ENCODE data around the gene PRB4.
"Not testable (repeated sequence)": the region's sequence is repeated elsewhere in the genome, so short reads cannot be mapped to it uniquely, and the experiment has no call there.

PRB4 gene

DNA sequence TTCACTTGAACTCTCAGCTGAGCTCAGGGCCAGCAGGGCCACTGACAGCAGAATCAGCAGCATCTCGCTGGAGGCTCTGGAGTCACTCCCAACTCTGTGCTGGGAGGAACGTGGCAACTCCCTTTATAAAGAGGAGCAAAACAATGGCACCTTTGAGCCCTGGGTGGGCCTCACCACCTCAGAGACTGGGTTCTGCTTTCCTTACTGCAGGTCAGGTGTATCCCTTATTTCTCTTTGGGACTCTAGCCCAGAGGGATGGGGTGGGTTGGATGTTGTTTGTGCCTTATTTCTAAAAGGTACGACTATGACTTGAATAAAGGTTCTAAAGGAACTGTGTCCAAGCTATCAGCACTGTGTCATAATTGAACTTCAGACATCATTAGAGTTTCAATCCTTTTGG is at the start of gene PRB4:
Gene PRB4 (minus strand): TSS at position 101 of the 400 bp plus-strand sequence. CDS start 38 bp downstream, at position 63.
- in situ Hi-C loops (cut with HindIII; ENCODE audit: low sequenced_read_pairs): no loop called here
- H3K4me3 ChIP-seq (ENCODE audit: low read depth, low read length): no peak within 1 kb of the TSS
- DNase-seq (ENCODE audit: low read depth, low spot score): no peak
- TF ChIP-seq, protein P1, sequence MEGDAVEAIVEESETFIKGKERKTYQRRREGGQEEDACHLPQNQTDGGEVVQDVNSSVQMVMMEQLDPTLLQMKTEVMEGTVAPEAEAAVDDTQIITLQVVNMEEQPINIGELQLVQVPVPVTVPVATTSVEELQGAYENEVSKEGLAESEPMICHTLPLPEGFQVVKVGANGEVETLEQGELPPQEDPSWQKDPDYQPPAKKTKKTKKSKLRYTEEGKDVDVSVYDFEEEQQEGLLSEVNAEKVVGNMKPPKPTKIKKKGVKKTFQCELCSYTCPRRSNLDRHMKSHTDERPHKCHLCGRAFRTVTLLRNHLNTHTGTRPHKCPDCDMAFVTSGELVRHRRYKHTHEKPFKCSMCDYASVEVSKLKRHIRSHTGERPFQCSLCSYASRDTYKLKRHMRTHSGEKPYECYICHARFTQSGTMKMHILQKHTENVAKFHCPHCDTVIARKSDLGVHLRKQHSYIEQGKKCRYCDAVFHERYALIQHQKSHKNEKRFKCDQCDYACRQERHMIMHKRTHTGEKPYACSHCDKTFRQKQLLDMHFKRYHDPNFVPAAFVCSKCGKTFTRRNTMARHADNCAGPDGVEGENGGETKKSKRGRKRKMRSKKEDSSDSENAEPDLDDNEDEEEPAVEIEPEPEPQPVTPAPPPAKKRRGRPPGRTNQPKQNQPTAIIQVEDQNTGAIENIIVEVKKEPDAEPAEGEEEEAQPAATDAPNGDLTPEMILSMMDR (IDR thresholded peaks at IDR 0.05; ENCODE audit: low read depth, low read length): no peak

DNA sequence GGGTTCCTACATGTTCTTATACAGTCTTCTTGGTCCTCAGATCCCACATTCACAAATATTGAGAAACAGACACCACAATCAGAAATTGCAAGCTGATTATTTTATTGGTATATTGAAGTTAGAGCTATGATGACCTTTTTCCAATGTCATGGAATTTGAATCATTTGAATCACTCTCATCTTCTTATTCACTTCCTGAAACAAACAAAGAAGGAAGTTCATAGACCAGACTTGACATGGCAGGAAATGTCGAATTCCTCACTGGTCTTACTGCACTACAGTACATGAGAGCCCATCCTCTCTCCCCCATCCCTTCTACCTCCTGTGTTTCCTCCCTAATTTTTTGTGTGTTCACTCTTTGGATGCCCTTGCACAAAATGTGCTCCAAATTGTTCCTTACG is 41.5 kb upstream of the PRB4 start:
- DNase-seq (ENCODE audit: low read depth, low spot score); H3K4me3 ChIP-seq (ENCODE audit: low read depth, low read length); in situ Hi-C loops (cut with HindIII; ENCODE audit: low sequenced_read_pairs): not testable (repeated sequence)

DNA sequence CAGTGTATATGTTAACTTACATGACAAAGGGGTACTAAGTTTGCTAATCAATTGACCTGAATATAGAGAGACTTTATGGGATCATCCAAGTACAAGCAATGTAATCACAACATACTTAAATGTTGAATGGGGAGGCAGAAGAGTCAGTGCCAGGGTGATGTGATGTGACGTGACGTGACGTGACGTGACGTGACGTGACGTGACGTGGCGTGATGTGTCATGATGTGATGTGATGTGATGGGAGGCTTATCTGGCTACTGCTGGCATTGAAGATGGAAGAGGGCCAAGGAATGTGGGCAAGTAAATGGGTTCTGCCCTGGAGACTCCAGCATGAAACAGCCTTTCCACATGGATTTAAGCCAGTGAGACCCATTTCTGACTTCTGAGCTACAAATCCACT is 38.2 kb upstream of the PRB4 start:
- no peak for DNase-seq (ENCODE audit: low read depth, low spot score)
- TF ChIP-seq, protein P1 (IDR thresholded peaks at IDR 0.05; ENCODE audit: low read depth, low read length): no peak
- H3K4me3 ChIP-seq (ENCODE audit: low read depth, low read length): no peak overlapping the region
- in situ Hi-C loops (cut with HindIII; ENCODE audit: low sequenced_read_pairs): no loop called here

DNA sequence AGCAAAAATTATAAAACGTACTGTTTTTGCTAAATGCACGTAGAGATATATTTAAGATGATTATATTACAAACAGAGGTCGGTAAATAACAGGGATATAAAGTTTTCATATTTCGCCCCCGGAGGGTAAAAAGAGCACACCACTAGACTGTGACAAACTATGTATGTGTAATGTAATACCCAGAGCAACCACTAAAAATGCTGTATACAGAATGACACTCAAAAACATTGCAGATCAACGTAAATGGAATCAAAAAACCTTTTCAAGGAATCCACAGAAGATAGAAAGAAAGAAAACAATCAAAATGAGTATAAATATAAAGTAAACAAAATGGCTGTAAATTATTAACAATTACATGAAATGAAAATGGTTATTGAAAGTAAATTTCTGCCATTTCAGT is 37.6 kb upstream of the PRB4 start:
- in situ Hi-C loops (cut with HindIII; ENCODE audit: low sequenced_read_pairs): no loop called here
- TF ChIP-seq, protein P1 (IDR thresholded peaks at IDR 0.05; ENCODE audit: low read depth, low read length): no peak
- H3K4me3 ChIP-seq (ENCODE audit: low read depth, low read length): no peak overlapping the region
- no peak for DNase-seq (ENCODE audit: low read depth, low spot score)

DNA sequence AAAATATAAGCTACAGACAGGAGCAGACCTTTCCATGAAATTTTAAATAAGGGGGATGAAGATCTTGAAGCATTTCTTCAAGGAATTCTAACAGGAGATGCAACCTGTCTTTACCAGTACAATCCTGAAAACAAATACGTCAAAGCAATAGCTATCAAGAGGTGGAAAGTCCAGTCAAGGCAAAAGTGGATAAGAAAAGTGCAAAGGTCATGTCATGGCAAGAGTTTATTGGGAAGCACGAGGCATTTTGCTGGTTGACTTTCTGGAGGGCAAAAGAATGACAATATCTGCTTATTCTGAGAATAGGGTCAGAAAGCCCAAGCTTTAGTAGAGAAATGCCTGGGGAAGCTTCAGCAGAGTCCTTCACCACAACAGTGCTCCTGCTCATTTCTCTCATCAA is 34.3 kb upstream of the PRB4 start:
- TF ChIP-seq, protein P1 (IDR thresholded peaks at IDR 0.05; ENCODE audit: low read depth, low read length): no peak
- H3K4me3 ChIP-seq (ENCODE audit: low read depth, low read length): no peak overlapping the region
- in situ Hi-C loops (cut with HindIII; ENCODE audit: low sequenced_read_pairs): no loop called here
- DNase-seq (ENCODE audit: low read depth, low spot score): no peak

DNA sequence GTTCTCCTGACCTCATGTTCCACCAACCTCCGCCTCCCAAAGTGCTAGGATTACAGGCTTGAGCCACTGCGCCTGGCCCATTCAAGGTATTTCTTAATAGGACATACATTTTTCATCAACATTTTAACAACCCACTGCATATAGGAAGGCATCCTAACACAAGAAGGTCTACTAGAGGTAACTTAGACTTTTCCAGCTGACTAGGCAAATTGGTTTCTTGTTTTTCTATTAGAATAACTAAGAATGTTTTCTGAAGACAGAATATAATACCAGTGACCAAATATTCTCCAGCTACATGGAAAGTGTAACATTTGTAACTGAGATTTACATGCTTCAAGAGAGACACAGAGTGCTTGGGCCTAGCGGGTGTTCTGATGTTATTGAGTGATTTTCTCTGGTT is 14.2 kb upstream of the PRB4 start:
- TF ChIP-seq, protein P1 (IDR thresholded peaks at IDR 0.05; ENCODE audit: low read depth, low read length): no peak
- H3K4me3 ChIP-seq (ENCODE audit: low read depth, low read length): no peak overlapping the region
- DNase-seq (ENCODE audit: low read depth, low spot score): no peak
- in situ Hi-C loops (cut with HindIII; ENCODE audit: low sequenced_read_pairs): no loop called here

DNA sequence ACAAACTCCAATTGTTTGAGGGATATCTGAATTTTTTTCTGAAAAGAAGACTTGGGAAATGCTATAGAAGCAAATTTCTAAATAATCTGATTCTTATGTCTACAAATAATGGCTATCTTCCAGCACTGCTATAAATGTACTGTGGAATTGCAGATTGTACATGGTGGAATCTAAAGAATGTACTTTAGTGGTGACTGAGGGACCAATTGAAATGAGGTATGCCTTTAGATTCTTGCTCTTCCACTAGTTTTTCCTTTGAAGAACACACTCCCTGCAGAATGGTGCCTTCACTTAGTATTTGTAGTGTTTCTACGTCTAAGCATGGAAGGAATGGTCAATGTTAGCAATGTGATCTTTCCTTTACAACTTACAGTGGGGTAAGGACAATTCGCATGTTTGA is 11.7 kb upstream of the PRB4 start:
- no peak overlapping the region for H3K4me3 ChIP-seq (ENCODE audit: low read depth, low read length)
- peak; percentile 52 for DNase-seq (ENCODE audit: low read depth, low spot score)
- TF ChIP-seq, protein P1 (IDR thresholded peaks at IDR 0.05; ENCODE audit: low read depth, low read length): no peak
- in situ Hi-C loops (cut with HindIII; ENCODE audit: low sequenced_read_pairs): no loop called here

All from astrocyte of the spinal cord (primary cell).